Fibroblast of skin of scalp (primary cell): ENCODE data around the gene LDB3.
"Not testable (repeated sequence)": the region's sequence is repeated elsewhere in the genome, so short reads cannot be mapped to it uniquely, and the experiment has no call there.

Experiments
- DNase-seq: peaks from one replicate; pipeline ENCODE4 v3.0.0-alpha.2; 2013

Gene LDB3

DNA sequence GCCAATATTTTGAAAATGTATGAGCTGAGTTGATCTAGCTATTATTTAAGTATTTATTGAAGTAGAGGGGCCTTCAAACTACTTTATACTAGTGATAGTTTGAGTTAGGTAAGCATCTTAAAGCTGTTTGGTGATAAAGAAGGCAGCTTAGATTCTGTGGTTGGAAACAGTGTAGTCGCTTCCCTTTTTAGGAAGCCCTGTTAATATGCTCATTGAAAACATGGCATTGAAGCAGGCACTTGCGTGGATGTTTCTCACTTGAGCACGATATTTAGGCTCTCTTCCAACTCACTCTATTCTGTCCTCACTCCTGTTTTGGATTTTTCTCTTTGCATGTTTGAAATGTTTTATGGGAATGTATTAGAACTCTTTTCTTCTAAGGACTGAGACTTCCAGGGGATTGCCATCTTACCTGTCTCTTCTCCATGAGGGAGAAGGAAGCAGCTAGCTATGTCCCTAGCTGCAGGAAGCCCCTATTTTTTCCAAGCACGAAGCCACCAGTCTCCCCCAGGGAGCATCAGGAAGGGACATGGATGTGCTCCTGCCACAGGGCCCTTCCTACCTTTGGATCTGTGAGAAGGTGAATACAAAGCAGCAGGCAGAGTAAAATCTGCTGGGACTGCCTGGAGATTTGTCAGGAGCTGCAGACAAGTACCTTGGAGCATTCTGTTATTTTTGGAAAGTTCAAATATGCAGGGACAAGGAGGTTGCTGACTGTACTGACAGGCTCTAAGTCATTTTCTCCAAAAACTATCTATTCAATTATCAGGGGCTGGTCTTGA is 66.1 kb downstream of the LDB3 start:
- DNase-seq, result no peak

DNA sequence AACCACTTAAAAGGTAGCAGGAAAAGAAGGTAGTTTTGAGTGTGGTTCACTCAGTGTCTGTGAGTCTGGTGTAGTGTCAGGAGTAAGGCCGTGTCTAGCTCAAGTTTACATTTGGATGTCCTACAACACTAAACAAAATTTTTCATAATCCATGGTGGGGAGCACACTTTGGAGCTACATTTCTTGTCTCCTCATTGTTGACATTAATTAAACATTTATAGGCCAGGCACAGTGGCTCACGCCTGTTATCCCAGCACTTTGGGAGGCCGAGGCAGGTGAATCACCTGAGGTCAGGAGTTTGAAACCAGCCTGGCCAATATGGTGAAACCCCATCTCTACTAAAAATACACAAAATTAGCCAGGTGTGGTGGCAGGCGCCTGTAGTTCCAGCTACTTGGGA is 67.0 kb downstream of the LDB3 start:
- not testable (repeated sequence) for DNase-seq

DNA sequence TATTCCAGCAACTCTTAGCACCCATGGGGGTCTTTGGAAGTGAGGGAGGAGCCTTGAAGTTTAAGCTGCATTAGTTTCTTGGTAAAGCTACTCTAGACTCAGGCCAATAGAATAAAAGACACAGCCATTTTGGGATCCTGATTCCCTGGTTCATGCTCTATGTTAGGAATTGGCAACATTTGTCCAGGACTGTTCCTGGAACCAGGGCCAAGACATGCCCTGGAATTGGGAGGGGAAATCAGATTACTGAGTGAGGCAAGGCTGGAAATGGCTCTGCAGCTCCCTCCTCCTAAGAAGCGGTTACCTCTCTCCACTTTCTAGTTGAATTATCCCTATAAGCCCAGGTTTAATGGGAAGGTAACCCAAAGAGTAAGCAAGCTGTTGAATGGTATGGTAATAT is 73.9 kb downstream of the LDB3 start:
- no peak for DNase-seq

- DNase-seq, result no peak
Measured at GRCh38 chr10:86744067-86744725, 75.9 kb downstream of the LDB3 start.

- DNase-seq, result no peak
Measured at GRCh38 chr10:86747796-86748581, 79.7 kb downstream of the LDB3 start.

- no peak for DNase-seq
Measured at GRCh38 chr10:86749854-86750253, 81.5 kb downstream of the LDB3 start.

DNA sequence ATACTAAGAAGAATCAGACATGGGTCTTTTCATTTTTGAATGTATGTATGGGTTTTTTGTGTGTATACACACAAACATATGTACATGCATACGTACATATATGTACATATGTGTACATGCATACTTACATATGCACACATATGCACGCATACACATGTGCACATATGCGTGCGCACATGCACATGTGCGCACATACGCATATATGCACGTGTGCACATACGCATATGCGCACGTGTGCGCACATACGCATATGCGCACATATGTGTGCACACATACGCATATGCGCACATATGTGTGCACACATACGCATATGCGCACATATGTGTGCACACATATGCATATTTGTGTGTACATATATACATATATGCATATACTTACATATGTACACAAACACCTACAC is 83.2 kb downstream of the LDB3 start:
- no peak for DNase-seq

- DNase-seq, result no peak
Measured at GRCh38 chr10:86752311-86752710, 84.0 kb downstream of the LDB3 start.

GRCh38 chr10:86753051-86753450 is 84.7 kb downstream of the LDB3 start:
- no peak for DNase-seq

DNA sequence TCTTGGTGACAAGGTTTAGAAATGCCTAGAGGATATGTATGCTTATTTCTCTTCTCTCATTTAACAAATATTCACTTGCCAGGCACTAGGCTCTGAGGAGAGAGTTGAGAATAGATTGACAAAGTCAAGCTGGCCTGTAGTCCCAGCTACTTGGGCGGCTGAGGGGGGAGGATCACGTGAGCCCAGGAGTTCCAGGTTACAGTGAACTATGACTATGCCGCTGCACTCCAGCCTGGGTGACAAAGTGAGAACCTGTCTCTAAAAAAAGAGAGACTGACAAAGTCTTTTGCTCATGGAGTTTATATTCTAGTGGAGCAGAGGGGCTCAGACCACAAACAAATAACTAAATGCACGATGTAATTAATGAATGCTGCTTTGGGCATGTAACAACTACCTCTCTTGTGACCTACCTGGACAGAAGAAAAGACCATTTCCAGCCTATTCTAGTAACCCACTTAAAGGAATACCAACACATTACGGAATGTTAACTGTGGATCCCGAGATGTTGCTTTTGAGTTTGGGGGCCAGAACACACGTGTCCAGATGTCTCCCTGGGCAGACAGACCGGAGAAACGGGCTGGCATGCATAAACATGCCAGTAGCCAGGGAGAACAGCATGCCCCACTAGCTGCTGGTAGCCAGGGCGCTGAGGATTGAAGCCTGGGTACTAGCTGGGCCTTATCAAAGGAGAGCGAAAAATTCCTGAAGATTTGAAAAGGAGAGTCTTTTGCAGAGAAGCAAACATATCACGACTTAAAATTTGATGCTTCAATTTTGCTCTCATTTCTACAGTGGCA is 85.5 kb downstream of the LDB3 start:
- DNase-seq, result no peak

- no peak for DNase-seq
Measured at GRCh38 chr10:86755454-86755739, 87.1 kb downstream of the LDB3 start.

- peak; percentile 81 for DNase-seq
Measured at GRCh38 chr10:86755740-86756510, 87.6 kb downstream of the LDB3 start.

GRCh38 chr10:86756511-86757112 is 88.3 kb downstream of the LDB3 start, which contains the start of gene BMPR1A:
BMPR1A (plus strand) TSS chr10:86756619; CDS start chr10:86876019, 119,400 bp downstream.
- peak; percentile 95 for DNase-seq

DNA sequence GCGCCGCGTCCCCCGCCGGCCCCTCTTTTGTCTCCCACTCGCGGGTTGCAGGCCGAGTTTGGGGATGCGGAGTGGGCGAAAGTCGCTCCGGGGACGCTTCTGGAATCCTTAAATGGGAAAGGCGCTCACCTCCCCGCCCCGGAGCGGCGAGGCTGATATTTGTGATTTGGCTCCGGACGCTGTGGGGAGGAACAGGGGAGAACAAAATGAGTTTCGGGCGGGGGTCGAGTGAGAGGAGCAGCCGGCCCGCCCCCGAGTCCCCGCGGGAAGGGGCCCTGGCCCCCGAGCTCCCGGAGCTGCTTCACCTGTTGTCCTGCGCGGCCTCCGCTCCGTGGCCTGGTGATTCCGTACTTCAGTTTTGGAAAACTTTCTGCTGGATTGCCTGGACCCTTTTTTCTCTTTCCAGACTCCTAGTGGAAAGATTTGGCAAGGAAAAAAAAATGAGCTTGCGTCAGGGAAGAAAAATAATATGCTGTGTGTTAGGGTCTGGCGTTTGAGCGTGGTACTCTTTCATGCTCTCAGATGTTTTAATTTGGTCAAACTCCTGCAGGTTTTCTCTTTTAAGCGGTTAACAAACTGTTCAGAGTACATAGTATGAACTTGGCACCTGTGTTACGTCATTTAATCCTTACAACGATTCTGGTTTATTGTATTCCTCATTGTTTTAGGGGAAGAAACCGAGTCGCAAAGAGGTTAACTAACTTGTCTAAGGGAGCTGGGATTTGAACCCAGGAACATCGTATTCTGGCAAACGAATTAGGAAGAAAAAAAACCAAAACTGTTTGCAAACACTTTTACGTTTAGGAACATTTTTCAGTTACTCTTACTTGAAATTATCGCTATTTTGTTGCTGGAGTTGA is 89.0 kb downstream of the LDB3 start:
- DNase-seq, result peak; percentile 73

- DNase-seq, result no peak
Measured at GRCh38 chr10:86758189-86759072, 90.1 kb downstream of the LDB3 start.

- no peak for DNase-seq
Measured at GRCh38 chr10:86759073-86759672, 90.9 kb downstream of the LDB3 start.

GRCh38 chr10:86763404-86763803 is 95.1 kb downstream of the LDB3 start:
- no peak for DNase-seq

DNA sequence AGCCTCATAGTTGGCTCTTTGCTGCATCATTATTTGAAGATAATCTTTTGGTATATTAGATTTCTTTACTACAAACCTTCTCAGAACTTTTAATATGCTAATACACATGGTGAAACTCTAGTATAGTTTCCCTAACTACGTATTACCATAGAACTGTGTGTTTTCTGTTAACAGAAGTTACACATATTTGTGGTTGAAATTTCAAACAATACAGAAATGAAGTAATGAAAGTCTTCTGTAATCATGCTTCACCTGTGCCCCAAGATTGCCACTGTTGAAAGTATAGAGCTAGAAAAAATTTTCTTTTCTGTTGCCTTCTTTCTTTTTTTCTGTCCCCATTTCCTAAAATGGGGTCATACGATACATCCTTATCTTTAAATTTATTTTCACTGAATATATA is 97.2 kb downstream of the LDB3 start:
- no peak for DNase-seq
